SK-N-MC (cell line): ENCODE results near the gene SDK2.

ENCODE experiments used
- EZH2 ChIP-seq: fragments of 200-600 bp; sonication (generic); IDR thresholded peaks from one replicate; pipeline ENCODE4 v1.6.1; 2017; ENCODE audit warnings: antibody characterized with exemption
- FOXP2 ChIP-seq: optimal IDR thresholded peaks from 2 replicates; pipeline ENCODE3; 2011; ENCODE audit warnings: mild to moderate bottlenecking, moderate library complexity; ENCODE audit not compliant: insufficient read depth; ENCODE audit errors: extremely low read length, control extremely low read depth
- POLR2AphosphoS5 ChIP-seq: IDR thresholded peaks from 2 replicates; pipeline ENCODE4 v1.6.1; 2012; ENCODE audit warnings: mild to moderate bottlenecking, low read depth, low read length, borderline replicate concordance

DNA sequence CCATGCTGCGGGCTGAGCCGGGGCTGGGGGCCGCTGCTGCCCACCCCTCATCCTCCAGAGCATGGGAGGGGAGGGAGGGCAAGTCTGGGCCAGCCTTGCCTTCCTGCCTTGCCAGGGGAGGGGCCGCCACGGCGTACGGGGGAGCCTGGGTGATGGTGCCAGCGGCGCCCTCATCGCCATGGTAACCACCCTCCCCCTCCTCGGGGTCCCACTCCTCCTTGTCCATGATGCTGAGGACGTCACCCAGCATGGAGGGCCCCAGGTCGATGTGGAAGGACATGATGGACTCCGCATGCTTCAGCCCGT is 358.7 kb downstream of the SDK2 start:
- no peak for TF ChIP-seq EZH2
- TF ChIP-seq POLR2AphosphoS5: no peak
- no peak for TF ChIP-seq FOXP2
